PC-3 (cell line): Measurements from ENCODE around the gene LGALS7B.
"Not testable (repeated sequence)": the region's sequence is repeated elsewhere in the genome, so short reads cannot be mapped to it uniquely, and the experiment has no call there.

Source experiments
- CTCF ChIP-seq: fragments of 300-600 bp; sonication (generic); conservative IDR thresholded peaks from 2 replicates; pipeline ENCODE4 v1.5.1; 2017; ENCODE audit warnings: antibody characterized with exemption, low read depth, mild to moderate bottlenecking, low read length
- EZH2 ChIP-seq: fragments of 300-600 bp; sonication (generic); IDR thresholded peaks from one replicate; pipeline ENCODE4 v1.6.1; 2017; ENCODE audit warnings: antibody characterized with exemption, mild to moderate bottlenecking, low read length; ENCODE audit not compliant: unreplicated experiment
- EZH2phosphoT487 ChIP-seq: fragments of 300-600 bp; sonication (generic); IDR thresholded peaks from 2 replicates; pipeline ENCODE4 v1.6.1; 2018; ENCODE audit warnings: mild to moderate bottlenecking, antibody characterized with exemption, low read length, borderline replicate concordance

GRCh38 chr19:38760805-38761517 is 28.0 kb upstream of the LGALS7B start:
- TF ChIP-seq CTCF, EZH2phosphoT487, EZH2: not testable (repeated sequence)
